ENCODE results near the gene FRMD8.

Gene FRMD8

GRCh38 chr11:65432686-65433582 is 46.5 kb downstream of the FRMD8 start:
- in situ Hi-C loops (cut with HindIII; ENCODE audit: low sequenced_read_pairs): no loop called here
- DNase-seq (ENCODE audit: low read depth): no peak
- peak; percentile 6 for TF ChIP-seq CTCF (IDR thresholded peaks at IDR 0.05; ENCODE audit: low read depth, low read length, missing control alignments)
- peak overlapping the region; percentile 19 for H3K4me3 ChIP-seq (ENCODE audit: low read depth, low read length)

- peak overlapping the region; percentile 17 for H3K4me3 ChIP-seq (ENCODE audit: low read depth, low read length)
- DNase-seq (ENCODE audit: low read depth): no peak
- in situ Hi-C loops (cut with HindIII; ENCODE audit: low sequenced_read_pairs): no loop called here
- no peak for TF ChIP-seq CTCF (IDR thresholded peaks at IDR 0.05; ENCODE audit: low read depth, low read length, missing control alignments)
Observed at GRCh38 chr11:65433657-65434056, 47.2 kb downstream of the FRMD8 start.

GRCh38 chr11:65434057-65434666 is 47.7 kb downstream of the FRMD8 start:
- TF ChIP-seq CTCF (IDR thresholded peaks at IDR 0.05; ENCODE audit: low read depth, low read length, missing control alignments): no peak
- no peak for DNase-seq (ENCODE audit: low read depth)
- H3K4me3 ChIP-seq (ENCODE audit: low read depth, low read length): peak overlapping the region; percentile 17
- in situ Hi-C loops (cut with HindIII; ENCODE audit: low sequenced_read_pairs): no loop called here

- H3K4me3 ChIP-seq (ENCODE audit: low read depth, low read length): peak overlapping the region; percentile 17
- TF ChIP-seq CTCF (IDR thresholded peaks at IDR 0.05; ENCODE audit: low read depth, low read length, missing control alignments): no peak
- DNase-seq (ENCODE audit: low read depth): no peak
- in situ Hi-C loops (cut with HindIII; ENCODE audit: low sequenced_read_pairs): no loop called here
Observed at GRCh38 chr11:65434667-65435410, 48.4 kb downstream of the FRMD8 start.

GRCh38 chr11:65435411-65435931 is 49.0 kb downstream of the FRMD8 start:
- no peak for DNase-seq (ENCODE audit: low read depth)
- in situ Hi-C loops (cut with HindIII; ENCODE audit: low sequenced_read_pairs): no loop called here
- TF ChIP-seq CTCF (IDR thresholded peaks at IDR 0.05; ENCODE audit: low read depth, low read length, missing control alignments): no peak
- peak overlapping the region; percentile 6 for H3K4me3 ChIP-seq (ENCODE audit: low read depth, low read length)

- in situ Hi-C loops (cut with HindIII; ENCODE audit: low sequenced_read_pairs): no loop called here
- TF ChIP-seq CTCF (IDR thresholded peaks at IDR 0.05; ENCODE audit: low read depth, low read length, missing control alignments): no peak
- H3K4me3 ChIP-seq (ENCODE audit: low read depth, low read length): peak overlapping the region; percentile 6
- no peak for DNase-seq (ENCODE audit: low read depth)
Observed at GRCh38 chr11:65435981-65436411, 49.6 kb downstream of the FRMD8 start.
